Sigmoid colon (tissue), 4 donors: ENCODE measurements around the gene NUP160.

Experiments
- CTCF ChIP-seq, 4 experiments: fragments of 450-650 bp in 3 of 4; fragments of 200-600 bp in 1 of 4; IDR thresholded peaks; one replicate each; pipeline ENCODE4 v1.5.1; 2016 to 2019; ENCODE audit warnings: antibody characterized with exemption in 4 of 4, mild to moderate bottlenecking in 3 of 4, moderate library complexity in 2 of 4
- EP300 ChIP-seq, 4 donors: sonication (generic); formaldehyde crosslinking; IDR thresholded peaks; one replicate each; pipeline ENCODE4 v1.6.1; 2017; ENCODE audit warnings: antibody characterized with exemption in 4 of 4
- POLR2A ChIP-seq, 2 donors: fragments of 450-650 bp; IDR thresholded peaks; one replicate each; pipeline ENCODE4 v1.6.1; 2016; ENCODE audit warnings: antibody characterized with exemption in 2 of 2, mild to moderate bottlenecking in 2 of 2, moderate library complexity in 2 of 2

DNA sequence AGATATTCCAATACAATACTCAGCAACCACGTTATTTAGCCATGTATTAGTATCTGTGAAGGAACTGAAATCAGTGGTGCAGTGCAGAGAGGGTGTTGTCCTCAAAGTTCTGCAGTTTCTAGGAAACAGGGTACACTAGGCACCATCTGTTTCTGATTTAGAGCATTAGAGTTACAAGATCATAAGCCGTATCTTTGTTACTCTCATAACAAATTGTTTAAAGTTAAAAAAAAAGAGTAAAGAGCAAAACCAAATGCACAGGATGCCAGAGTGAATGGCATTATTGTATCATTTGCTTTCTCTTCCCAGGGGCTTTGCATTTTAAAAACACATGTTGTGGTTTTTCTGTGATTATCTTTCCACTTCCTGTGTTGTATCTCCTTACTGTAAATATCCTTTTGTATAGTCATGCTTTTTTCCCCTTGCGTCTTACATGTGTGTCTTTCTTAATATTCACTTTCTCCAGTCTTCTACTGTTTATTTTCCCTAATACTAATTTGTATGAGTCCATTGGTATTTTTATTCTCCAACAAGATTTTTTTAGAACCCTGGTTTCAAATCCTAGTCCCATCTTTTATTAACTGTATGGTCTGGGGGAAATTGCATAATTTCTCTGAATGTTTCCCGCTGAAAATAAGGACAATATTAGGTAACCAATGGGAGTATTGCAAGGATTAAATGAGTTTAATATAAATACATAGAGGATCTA, 15.2 kb upstream of the NUP160 start:
- TF ChIP-seq POLR2A (IDR thresholded peaks at IDR 0.05) = no peak
- no peak for TF ChIP-seq CTCF (IDR thresholded peaks at IDR 0.05)
- no peak for TF ChIP-seq EP300 (IDR thresholded peaks at IDR 0.05)
